Medulla oblongata (tissue), 1 donor: ENCODE results near the gene POC1A.

ENCODE experiments used
- DNase-seq: peaks from one replicate; pipeline ENCODE4 v3.0.0-alpha.2; 2015; ENCODE audit errors: extremely low spot score

POC1A gene

GRCh38 chr3:52085681-52086282, 68.4 kb downstream of the POC1A start:
- no peak for DNase-seq

- DNase-seq = no peak
Measured at GRCh38 chr3:52084954-52085680, 69.1 kb downstream of the POC1A start.

GRCh38 chr3:52084216-52084945, 69.8 kb downstream of the POC1A start:
- no peak for DNase-seq

- DNase-seq = no peak
Measured at GRCh38 chr3:52083556-52084087, 70.6 kb downstream of the POC1A start.

GRCh38 chr3:52082951-52083350, 71.3 kb downstream of the POC1A start:
- DNase-seq = no peak

- DNase-seq = no peak
Measured at GRCh38 chr3:52080830-52081719, 73.1 kb downstream of the POC1A start.

GRCh38 chr3:52079958-52080357, 74.3 kb downstream of the POC1A start:
- DNase-seq = no peak

GRCh38 chr3:52078781-52079560, 75.3 kb downstream of the POC1A start:
- DNase-seq = no peak

- DNase-seq = no peak
Measured at GRCh38 chr3:52077925-52078324, 76.3 kb downstream of the POC1A start.

GRCh38 chr3:52076896-52077780, 77.1 kb downstream of the POC1A start:
- DNase-seq = peak; percentile 30

GRCh38 chr3:52073490-52073889, 80.7 kb downstream of the POC1A start:
- no peak for DNase-seq

GRCh38 chr3:52072471-52072870, 81.8 kb downstream of the POC1A start:
- no peak for DNase-seq

GRCh38 chr3:52072020-52072419, 82.2 kb downstream of the POC1A start:
- DNase-seq = no peak

GRCh38 chr3:52070724-52071621, 83.2 kb downstream of the POC1A start:
- DNase-seq = peak; percentile 59

GRCh38 chr3:52069855-52070254, 84.4 kb downstream of the POC1A start:
- no peak for DNase-seq

- DNase-seq = no peak
Measured at GRCh38 chr3:52069135-52069534, 85.1 kb downstream of the POC1A start.

GRCh38 chr3:52068730-52069129, 85.5 kb downstream of the POC1A start:
- no peak for DNase-seq

- DNase-seq = no peak
Measured at GRCh38 chr3:52068055-52068571, 86.1 kb downstream of the POC1A start.

GRCh38 chr3:52067526-52067925, 86.7 kb downstream of the POC1A start:
- no peak for DNase-seq
